KMS-11 (cell line): ENCODE results near the gene LCMT1.

Source experiments
- H2AFZ ChIP-seq: fragments of 200-600 bp; sonication (generic); 2 replicates; pipeline ENCODE4 v1.6.1; 2016; ENCODE audit warnings: antibody characterized with exemption, mixed run types, low read depth
- H3K27ac ChIP-seq: fragments of 200-600 bp; sonication (generic); 2 replicates; pipeline ENCODE4 v1.6.1; 2016; ENCODE audit warnings: mild to moderate bottlenecking, mixed run types
- H3K27me3 ChIP-seq: fragments of 200-600 bp; sonication (generic); 2 replicates; pipeline ENCODE4 v1.6.1; 2017; ENCODE audit warnings: mild to moderate bottlenecking, low read depth, mixed run types, moderate library complexity; ENCODE audit not compliant: insufficient read depth
- H3K36me3 ChIP-seq: fragments of 200-600 bp; sonication (generic); 2 replicates; pipeline ENCODE4 v1.6.1; 2017; ENCODE audit warnings: mild to moderate bottlenecking, mixed run types; ENCODE audit not compliant: insufficient read depth
- H3K4me1 ChIP-seq: fragments of 200-600 bp; sonication (generic); 2 replicates; pipeline ENCODE4 v1.6.1; 2016; ENCODE audit warnings: mild to moderate bottlenecking, low read depth, mixed run types; ENCODE audit not compliant: poor library complexity, severe bottlenecking
- H3K4me2 ChIP-seq: fragments of 200-600 bp; sonication (generic); 2 replicates; pipeline ENCODE4 v1.7.0; 2016; ENCODE audit warnings: mild to moderate bottlenecking, mixed run types
- H3K4me3 ChIP-seq: fragments of 200-600 bp; sonication (generic); IDR thresholded peaks from 2 replicates; pipeline ENCODE4 v1.6.1; 2017; ENCODE audit warnings: low read depth, low read length, mixed read lengths; ENCODE audit not compliant: insufficient read depth
- H3K79me2 ChIP-seq: fragments of 200-600 bp; sonication (generic); 2 replicates; pipeline ENCODE4 v1.6.1; 2016; ENCODE audit warnings: low read depth, mixed run types; ENCODE audit not compliant: insufficient read depth
- H3K9ac ChIP-seq: fragments of 200-600 bp; sonication (generic); 2 replicates; pipeline ENCODE4 v1.6.1; 2016; ENCODE audit warnings: mild to moderate bottlenecking, mixed run types
- H4K20me1 ChIP-seq: fragments of 200-600 bp; sonication (generic); 2 replicates; pipeline ENCODE4 v1.6.1; 2016; ENCODE audit warnings: mild to moderate bottlenecking, mixed run types; ENCODE audit not compliant: insufficient read depth
- TF ChIP-seq, protein P1 (sequence below): fragments of 200-600 bp; sonication (generic); conservative IDR thresholded peaks from 2 replicates; pipeline ENCODE4 v1.6.1; 2017; ENCODE audit warnings: low read depth, mild to moderate bottlenecking, antibody characterized with exemption, low read length, moderate library complexity, mixed read lengths

Gene LCMT1

DNA sequence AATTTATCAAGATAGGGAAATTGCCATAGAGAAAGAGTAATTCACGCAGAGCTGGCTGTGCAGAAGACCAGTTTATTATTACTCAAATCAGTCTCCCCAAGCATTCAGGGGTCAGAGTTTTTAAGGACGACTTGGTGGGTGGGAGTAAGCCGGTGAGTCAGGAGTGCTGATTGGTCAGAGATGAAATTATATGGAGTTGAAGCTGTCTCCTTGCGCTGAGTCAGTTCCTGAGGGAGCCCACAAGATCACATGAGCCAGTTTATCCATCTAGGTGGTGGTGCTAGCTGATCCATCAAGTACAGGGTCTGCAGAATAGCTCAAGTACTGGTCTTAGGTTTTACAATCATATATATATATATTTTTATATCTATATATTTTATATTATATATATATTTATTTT is 99.2 kb downstream of the LCMT1 start:
- Histone ChIP-seq H3K79me2 (no peaks in the 10 kb centered on the region), H3K36me3 (no peaks in the 10 kb centered on the region), H4K20me1 (no peaks in the 10 kb centered on the region), H3K4me1 (peaks cover 3% of the 10 kb centered on the region), H3K27me3 (no peaks in the 10 kb centered on the region), H3K9ac (no peak overlapping the region), H3K27ac (no peak overlapping the region), H3K4me3 (no peak overlapping the region), H2AFZ (no peak overlapping the region), H3K4me2 (no peak overlapping the region)
- TF ChIP-seq, protein P1, sequence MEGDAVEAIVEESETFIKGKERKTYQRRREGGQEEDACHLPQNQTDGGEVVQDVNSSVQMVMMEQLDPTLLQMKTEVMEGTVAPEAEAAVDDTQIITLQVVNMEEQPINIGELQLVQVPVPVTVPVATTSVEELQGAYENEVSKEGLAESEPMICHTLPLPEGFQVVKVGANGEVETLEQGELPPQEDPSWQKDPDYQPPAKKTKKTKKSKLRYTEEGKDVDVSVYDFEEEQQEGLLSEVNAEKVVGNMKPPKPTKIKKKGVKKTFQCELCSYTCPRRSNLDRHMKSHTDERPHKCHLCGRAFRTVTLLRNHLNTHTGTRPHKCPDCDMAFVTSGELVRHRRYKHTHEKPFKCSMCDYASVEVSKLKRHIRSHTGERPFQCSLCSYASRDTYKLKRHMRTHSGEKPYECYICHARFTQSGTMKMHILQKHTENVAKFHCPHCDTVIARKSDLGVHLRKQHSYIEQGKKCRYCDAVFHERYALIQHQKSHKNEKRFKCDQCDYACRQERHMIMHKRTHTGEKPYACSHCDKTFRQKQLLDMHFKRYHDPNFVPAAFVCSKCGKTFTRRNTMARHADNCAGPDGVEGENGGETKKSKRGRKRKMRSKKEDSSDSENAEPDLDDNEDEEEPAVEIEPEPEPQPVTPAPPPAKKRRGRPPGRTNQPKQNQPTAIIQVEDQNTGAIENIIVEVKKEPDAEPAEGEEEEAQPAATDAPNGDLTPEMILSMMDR = no peak

DNA sequence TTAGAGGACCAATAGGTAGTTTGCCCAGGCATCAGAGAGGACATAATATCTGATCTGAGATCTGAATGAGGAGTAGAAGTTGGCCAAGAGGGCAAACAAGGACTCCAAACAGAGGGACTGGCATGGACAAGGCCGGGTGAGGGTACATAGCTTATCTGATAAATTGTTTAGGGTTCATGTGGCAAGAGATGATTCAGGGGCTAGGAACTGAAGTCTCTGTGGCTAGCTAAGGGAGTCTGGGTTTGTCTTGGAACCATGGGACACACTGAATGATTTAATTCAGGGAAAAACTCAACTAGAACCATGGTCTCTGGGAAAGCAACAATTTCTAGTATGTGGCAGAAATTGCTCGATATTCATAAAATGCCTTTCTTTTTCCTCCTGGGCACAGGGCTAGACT is 101.1 kb downstream of the LCMT1 start:
- TF ChIP-seq, protein P1 = no peak
- H3K27ac ChIP-seq = no peak overlapping the region

DNA sequence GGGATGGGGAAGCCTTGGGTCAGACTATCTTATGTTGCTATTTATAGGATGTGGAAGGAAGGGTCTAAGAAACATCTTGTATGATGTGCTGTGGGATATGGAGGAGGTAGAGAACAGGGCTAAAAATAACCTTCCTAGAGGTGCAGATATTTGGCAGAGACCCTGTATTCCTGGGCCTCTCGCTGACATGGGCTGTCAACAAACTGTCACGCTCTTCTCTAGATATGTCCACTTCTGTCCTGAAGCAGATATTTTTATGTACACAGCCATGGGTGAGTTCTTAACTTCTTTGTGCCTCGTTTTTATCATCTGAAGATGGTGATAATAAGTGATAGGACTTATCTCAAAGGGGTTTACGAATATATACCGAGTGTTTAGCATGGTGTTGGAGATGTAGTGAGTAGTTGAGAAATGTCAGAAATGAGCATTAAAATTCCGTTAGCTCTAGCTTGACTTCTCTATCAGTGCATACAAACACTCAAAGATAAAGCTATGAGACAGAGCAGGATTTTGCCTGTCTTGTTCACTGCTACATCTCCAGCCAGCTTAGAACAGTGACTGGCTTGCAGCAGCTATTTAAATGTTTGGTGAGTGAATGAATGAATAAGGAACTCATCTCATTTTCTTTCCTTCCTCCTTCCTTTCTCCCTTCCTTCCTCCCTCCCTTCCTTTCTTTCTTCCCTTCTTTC is 102.3 kb downstream of the LCMT1 start:
- Histone ChIP-seq H3K79me2 (no peaks in the 10 kb centered on the region), H3K36me3 (no peaks in the 10 kb centered on the region), H2AFZ (no peak overlapping the region), H3K9ac (no peak overlapping the region), H3K4me1 (peaks cover 3% of the 10 kb centered on the region), H3K4me3 (no peak overlapping the region), H3K27ac (no peak overlapping the region), H3K4me2 (no peak overlapping the region), H3K27me3 (no peaks in the 10 kb centered on the region), H4K20me1 (no peaks in the 10 kb centered on the region)
- TF ChIP-seq, protein P1 = no peak

More for the DNA sequence above, 101.1 kb downstream of the LCMT1 start:
- H3K4me1 ChIP-seq = peaks cover 3% of the 10 kb centered on the region
- no peaks in the 10 kb centered on the region for H4K20me1 ChIP-seq
- no peaks in the 10 kb centered on the region for H3K79me2 ChIP-seq
- H3K27me3 ChIP-seq = no peaks in the 10 kb centered on the region
- H3K4me2 ChIP-seq = no peak overlapping the region
- no peaks in the 10 kb centered on the region for H3K36me3 ChIP-seq
- no peak overlapping the region for H3K4me3 ChIP-seq
- H3K9ac ChIP-seq = no peak overlapping the region
- no peak overlapping the region for H2AFZ ChIP-seq

DNA sequence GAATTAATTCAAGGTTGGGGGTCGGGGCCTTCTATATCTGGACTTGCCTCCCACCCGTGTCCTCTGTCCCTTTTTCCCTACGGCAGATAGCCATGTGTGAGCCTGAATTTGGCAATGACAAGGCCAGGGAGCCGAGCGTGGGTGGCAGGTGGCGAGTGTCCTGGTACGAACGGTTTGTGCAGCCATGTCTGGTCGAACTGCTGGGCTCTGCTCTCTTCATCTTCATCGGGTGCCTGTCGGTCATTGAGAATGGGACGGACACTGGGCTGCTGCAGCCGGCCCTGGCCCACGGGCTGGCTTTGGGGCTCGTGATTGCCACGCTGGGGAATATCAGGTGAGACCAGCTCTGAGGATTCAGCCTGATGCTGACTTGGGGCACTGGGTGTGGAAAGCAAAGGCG is 105.6 kb downstream of the LCMT1 start:
- TF ChIP-seq, protein P1 = no peak
- Histone ChIP-seq H4K20me1 (no peaks in the 10 kb centered on the region), H3K79me2 (no peaks in the 10 kb centered on the region), H2AFZ (no peak overlapping the region), H3K9ac (no peak overlapping the region), H3K4me3 (no peak overlapping the region), H3K4me2 (no peak overlapping the region), H3K36me3 (no peaks in the 10 kb centered on the region), H3K4me1 (no peaks in the 10 kb centered on the region), H3K27ac (no peak overlapping the region), H3K27me3 (no peaks in the 10 kb centered on the region)
